IMR-90 (cell line): ENCODE data around the gene C1orf141. TPM values are rescaled to one million over a fixed set of nuclear protein-coding genes. Genes with fewer than 3 reads are reported as not detected.

Experiments used
- ATAC-seq: fragments of 200-7000 bp; cut with Tn5 transposase; 2 replicates; pipeline ENCODE4 v1.9.1; 2020; ENCODE audit warnings: low read depth, mild to moderate bottlenecking, moderate library complexity
- BruUV-seq: library from RNA; stranded (reverse); fragments of 400-500 nt; replicated peaks from 2 replicates; lab custom pipeline; 2021; lab: Mats Ljungman, UMichigan
- CTCF ChIA-PET: fragments of 300-600 bp; formaldehyde crosslinking; extraction: SDS; loops from one replicate; lab custom pipeline; 2021; ENCODE audit warnings: antibody characterized with exemption; lab: Yijun Ruan, JAX
- POLR2A ChIA-PET: fragments of 300-600 bp; sonication (Branson Sonifier 250); formaldehyde crosslinking; loops from one replicate; lab custom pipeline; 2022; ENCODE audit warnings: antibody characterized with exemption; ENCODE audit not compliant: unreplicated experiment; lab: Charles Lee
- DNase-seq: peaks from one replicate; pipeline ENCODE4 v3.0.0; 2013
- H2AFZ ChIP-seq: replicated peaks from 2 replicates; pipeline ENCODE3; 2013; ENCODE audit warnings: low read length, mild to moderate bottlenecking; ENCODE audit not compliant: poor library complexity
- H2AK5ac ChIP-seq: 2 replicates; pipeline ENCODE4 v1.6.1; 2013; ENCODE audit warnings: low read depth, low read length, inconsistent platforms
- H2AK9ac ChIP-seq: replicated peaks from 2 replicates; pipeline ENCODE3; 2013; ENCODE audit warnings: mild to moderate bottlenecking, low read depth, low read length, moderate library complexity; ENCODE audit not compliant: poor library complexity
- H2BK120ac ChIP-seq: 2 replicates; pipeline ENCODE4 v1.6.1; 2013; ENCODE audit warnings: low read depth, low read length, inconsistent platforms
- H2BK15ac ChIP-seq: 3 replicates; pipeline ENCODE4 v1.6.1; 2013; ENCODE audit warnings: low read depth, low read length, inconsistent platforms
- H2BK20ac ChIP-seq: 2 replicates; pipeline ENCODE4 v1.6.1; 2013; ENCODE audit warnings: low read depth, mild to moderate bottlenecking, inconsistent platforms, low read length, moderate library complexity
- H2BK5ac ChIP-seq: 2 replicates; pipeline ENCODE4 v1.6.1; 2013; ENCODE audit warnings: mild to moderate bottlenecking, low read depth, low read length, inconsistent platforms; ENCODE audit not compliant: poor library complexity, severe bottlenecking
- H3K14ac ChIP-seq: replicated peaks from 2 replicates; pipeline ENCODE4 v1.6.1; 2013; ENCODE audit warnings: low read depth, low read length, inconsistent platforms
- H3K18ac ChIP-seq: 2 replicates; pipeline ENCODE4 v1.6.1; 2013; ENCODE audit warnings: low read depth, low read length, control low read depth
- H3K23ac ChIP-seq: 2 replicates; pipeline ENCODE4 v1.6.1; 2013; ENCODE audit warnings: low read depth, low read length, inconsistent platforms
- H3K27ac ChIP-seq: 2 replicates; pipeline ENCODE4 v1.5.1; 2013; ENCODE audit warnings: mild to moderate bottlenecking, control low read depth, low read length; ENCODE audit not compliant: insufficient read depth
- H3K27me3 ChIP-seq: 2 replicates; pipeline ENCODE4 v1.6.1; 2013; ENCODE audit warnings: low read length; ENCODE audit not compliant: control insufficient read depth, insufficient read depth
- H3K36me3 ChIP-seq: 2 replicates; pipeline ENCODE4 v1.6.1; 2013; ENCODE audit warnings: low read length, mixed read lengths; ENCODE audit not compliant: control insufficient read depth, insufficient read depth
- H3K4ac ChIP-seq: 2 replicates; pipeline ENCODE4 v1.6.1; 2013; ENCODE audit warnings: low read depth, low read length, inconsistent platforms
- H3K4me1 ChIP-seq: 2 replicates; pipeline ENCODE4 v1.6.1; 2013; ENCODE audit warnings: low read length, mixed read lengths; ENCODE audit not compliant: control insufficient read depth, insufficient read depth
- H3K4me2 ChIP-seq: 2 replicates; pipeline ENCODE4 v1.6.1; 2013; ENCODE audit warnings: low read depth, mild to moderate bottlenecking, control low read depth, low read length, moderate library complexity
- H3K4me3 ChIP-seq: 2 replicates; pipeline ENCODE4 v1.5.1; 2013; ENCODE audit warnings: low read depth, mild to moderate bottlenecking, control low read depth, low read length, moderate library complexity; ENCODE audit not compliant: insufficient read depth
- H3K56ac ChIP-seq: 2 replicates; pipeline ENCODE4 v1.6.1; 2013; ENCODE audit warnings: low read length, inconsistent platforms; ENCODE audit not compliant: insufficient read depth; ENCODE audit errors: extremely low read depth
- H3K79me1 ChIP-seq, 2 experiments: 2 replicates each; pipeline ENCODE4 v1.6.1; 2013; ENCODE audit warnings: low read length in 2 of 2, inconsistent platforms in 1 of 2, low read depth in 1 of 2
- H3K9ac ChIP-seq: 2 replicates; pipeline ENCODE4 v1.6.1; 2013; ENCODE audit warnings: low read depth, low read length, control low read depth
- H3K9me1 ChIP-seq: 2 replicates; pipeline ENCODE4 v1.6.1; 2013; ENCODE audit warnings: low read length, inconsistent platforms; ENCODE audit not compliant: insufficient read depth
- H3K9me3 ChIP-seq: 2 replicates; pipeline ENCODE4 v1.6.1; 2013; ENCODE audit warnings: low read length; ENCODE audit not compliant: control insufficient read depth, insufficient read depth
- H4K20me1 ChIP-seq: 2 replicates; pipeline ENCODE4 v1.6.1; 2013; ENCODE audit warnings: low read length, inconsistent platforms; ENCODE audit not compliant: insufficient read depth
- H4K5ac ChIP-seq: 2 replicates; pipeline ENCODE4 v1.6.1; 2013; ENCODE audit warnings: mild to moderate bottlenecking, low read depth, low read length, control low read depth
- H4K8ac ChIP-seq, 2 experiments: 2 replicates each; pipeline ENCODE4 v1.6.1; 2013; ENCODE audit warnings: low read depth in 2 of 2, low read length in 2 of 2, control low read depth in 1 of 2, inconsistent platforms in 1 of 2
- H4K91ac ChIP-seq: 2 replicates; pipeline ENCODE4 v1.6.1; 2013; ENCODE audit warnings: low read depth, low read length, inconsistent platforms; ENCODE audit not compliant: insufficient read depth
- BHLHE40 ChIP-seq: fragments of 150-350 bp; IDR thresholded peaks from 2 replicates; pipeline ENCODE4 v1.6.1; 2016; ENCODE audit warnings: mild to moderate bottlenecking, low read depth, low read length
- CEBPB ChIP-seq: IDR thresholded peaks from 2 replicates; pipeline ENCODE4 v1.6.1; 2012; ENCODE audit warnings: low read depth, low read length, improper control_type of control experiment
- MAFK ChIP-seq: IDR thresholded peaks from 2 replicates; pipeline ENCODE4 v1.6.1; 2012; ENCODE audit warnings: low read depth, low read length, improper control_type of control experiment
- MAZ ChIP-seq: IDR thresholded peaks from 2 replicates; pipeline ENCODE4 v1.6.1; 2012; ENCODE audit warnings: low read depth, mild to moderate bottlenecking, low read length, improper control_type of control experiment, moderate library complexity, borderline replicate concordance
- MXI1 ChIP-seq: IDR thresholded peaks from 2 replicates; pipeline ENCODE4 v1.6.1; 2012; ENCODE audit warnings: low read depth, mild to moderate bottlenecking, low read length, moderate library complexity, borderline replicate concordance
- POLR2A ChIP-seq: IDR thresholded peaks from 2 replicates; pipeline ENCODE4 v1.6.1; 2012; ENCODE audit warnings: mild to moderate bottlenecking, low read depth, low read length
- WGBS, 2 experiments: methylation state at CpG; one replicate each; pipeline versions ENCODE4 v1.1.5 to v1.1.7; 2013; ENCODE audit warnings: missing lambda C conversion rate in 2 of 2; ENCODE audit not compliant: insufficient read length in 1 of 2; ENCODE audit errors: extremely low coverage in 2 of 2; 5-methylcytosine and 5-hydroxymethylcytosine counted together
- dilution Hi-C: fragments of 300-500 bp; cut with HindIII; formaldehyde crosslinking; loops from one replicate; pipeline ENCODE4 v1.14.3; 2018; ENCODE audit warnings: low sequenced_read_pairs; ENCODE audit not compliant: unreplicated experiment
- in situ Hi-C: fragments of 300-500 bp; cut with MboI; formaldehyde crosslinking; loops from 3 replicates; pipeline ENCODE4 v1.14.3; 2019; ENCODE audit warnings: low sequenced_read_pairs, inconsistent platforms, mixed read lengths
- intact Hi-C: fragments of 100-400 bp; cut with micrococcal nuclease; formaldehyde crosslinking; loops from 2 replicates; pipeline ENCODE4 v1.10.0; 2022
- polyA plus RNA-seq, 3 experiments: library from polyadenylated mRNA; depleted of rRNA; stranded (reverse); fragments of >200 nt; gene quantifications; 2 replicates each; pipeline ENCODE4 v1.2.3, GENCODE V29; 2012; ENCODE audit warnings: low replicate concordance in 1 of 3
- total RNA-seq: library from RNA; depleted of rRNA; stranded (reverse); fragments of >200 nt; gene quantifications from 2 replicates; pipeline ENCODE4 v1.2.3, GENCODE V29; 2012
- TF ChIP-seq, protein P1 (sequence below): fragments of 150-350 bp; IDR thresholded peaks from 2 replicates; pipeline ENCODE4 v1.6.1; 2017; ENCODE audit warnings: mild to moderate bottlenecking, antibody characterized with exemption, low read length, low read depth
- TF ChIP-seq, protein P2 (sequence below): fragments of 150-350 bp; IDR thresholded peaks from 2 replicates; pipeline ENCODE4 v1.6.1; 2016; ENCODE audit warnings: low read depth, mild to moderate bottlenecking, low read length, moderate library complexity, borderline replicate concordance

The C1orf141 gene
- total and polyA plus RNA-seq, 2 of the 4 experiments (the other 2 are of a cell fraction) = not detected

DNA sequence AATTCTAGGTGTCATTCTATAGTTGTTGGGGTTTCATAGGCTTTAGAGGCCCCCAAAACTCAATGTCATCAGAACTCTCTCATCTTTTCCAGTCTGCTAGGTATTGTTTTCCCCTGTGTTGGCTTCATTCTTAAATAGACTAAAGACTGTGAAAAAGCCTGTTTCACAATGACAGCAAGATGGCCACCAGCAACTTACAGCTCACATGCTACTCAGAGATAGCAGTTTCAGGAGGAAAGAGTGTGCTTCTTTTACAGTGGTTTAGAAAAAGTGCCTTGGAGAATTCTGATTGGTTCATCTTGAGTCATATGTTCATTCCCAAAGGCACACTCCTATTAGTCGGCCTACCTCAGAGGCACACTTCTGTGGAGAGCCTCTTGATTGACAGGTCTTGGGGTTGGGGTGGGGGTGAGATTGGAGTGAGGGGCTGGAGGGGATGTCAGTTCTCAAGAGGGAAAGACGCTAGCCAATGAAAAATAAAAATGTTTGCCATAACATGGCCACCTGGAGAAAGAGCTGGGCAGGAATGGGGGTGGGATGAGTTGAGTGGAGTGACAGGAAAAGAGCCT, 40.0 kb upstream of the C1orf141 start:
- Histone ChIP-seq H3K4me3 (no peak overlapping the region), H3K23ac (no peak overlapping the region), H2AK5ac (no peak overlapping the region), H2AK9ac (no peak overlapping the region), H4K91ac (no peak overlapping the region), H3K79me1 (no peaks in the 10 kb centered on the region), H3K4me2 (no peak overlapping the region), H2BK20ac (no peak overlapping the region), H3K4me1 (no peaks in the 10 kb centered on the region), H4K5ac (no peak overlapping the region), H3K9ac (no peak overlapping the region), H3K9me3 (no peaks in the 10 kb centered on the region), H3K14ac (no peak overlapping the region), H3K18ac (no peak overlapping the region), H2BK5ac (no peak overlapping the region), H3K36me3 (no peaks in the 10 kb centered on the region), H2AFZ (no peak overlapping the region), H4K20me1 (no peaks in the 10 kb centered on the region), H3K27ac (no peak overlapping the region), H3K9me1 (no peaks in the 10 kb centered on the region), H3K27me3 (peaks cover 6% of the 10 kb centered on the region; the same call in 1 of the 2 replicates), H3K56ac (no peak overlapping the region), H3K4ac (no peak overlapping the region), H2BK120ac (no peak overlapping the region), H4K8ac (no peak overlapping the region), H2BK15ac (no peak overlapping the region)
- intact Hi-C loops = no loop called here
- TF ChIP-seq MXI1 (no peak), MAFK (no peak), CEBPB (no peak), MAZ (no peak), BHLHE40 (no peak), POLR2A (no peak)
- TF ChIP-seq, protein P1, sequence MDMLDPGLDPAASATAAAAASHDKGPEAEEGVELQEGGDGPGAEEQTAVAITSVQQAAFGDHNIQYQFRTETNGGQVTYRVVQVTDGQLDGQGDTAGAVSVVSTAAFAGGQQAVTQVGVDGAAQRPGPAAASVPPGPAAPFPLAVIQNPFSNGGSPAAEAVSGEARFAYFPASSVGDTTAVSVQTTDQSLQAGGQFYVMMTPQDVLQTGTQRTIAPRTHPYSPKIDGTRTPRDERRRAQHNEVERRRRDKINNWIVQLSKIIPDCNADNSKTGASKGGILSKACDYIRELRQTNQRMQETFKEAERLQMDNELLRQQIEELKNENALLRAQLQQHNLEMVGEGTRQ = no peak
- TF ChIP-seq, protein P2, sequence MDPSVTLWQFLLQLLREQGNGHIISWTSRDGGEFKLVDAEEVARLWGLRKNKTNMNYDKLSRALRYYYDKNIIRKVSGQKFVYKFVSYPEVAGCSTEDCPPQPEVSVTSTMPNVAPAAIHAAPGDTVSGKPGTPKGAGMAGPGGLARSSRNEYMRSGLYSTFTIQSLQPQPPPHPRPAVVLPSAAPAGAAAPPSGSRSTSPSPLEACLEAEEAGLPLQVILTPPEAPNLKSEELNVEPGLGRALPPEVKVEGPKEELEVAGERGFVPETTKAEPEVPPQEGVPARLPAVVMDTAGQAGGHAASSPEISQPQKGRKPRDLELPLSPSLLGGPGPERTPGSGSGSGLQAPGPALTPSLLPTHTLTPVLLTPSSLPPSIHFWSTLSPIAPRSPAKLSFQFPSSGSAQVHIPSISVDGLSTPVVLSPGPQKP = no peak
- no peak for ATAC-seq
- DNase-seq = no peak
- ChIA-PET CTCF (no interaction called here), POLR2A (no interaction called here)
- no TSS peak for BruUV-seq
- no CpG with 5 or more reads among the region's 2 CpGs for WGBS, 2 experiments
- in situ Hi-C loops = no loop called here
- dilution Hi-C loops = no loop called here
